HG03066 (cell line): Measurements from ENCODE around the gene ITGB4.

ENCODE experiments used
- ATAC-seq: cut with Tn5 transposase; IDR thresholded peaks from one replicate; pipeline ENCODE4 v1.9.1; 2021; ENCODE audit warnings: low read depth; ENCODE audit not compliant: unreplicated experiment

Gene ITGB4

GRCh38 chr17:75730065-75730464, 8.8 kb downstream of the ITGB4 start:
- ATAC-seq, result no peak

DNA sequence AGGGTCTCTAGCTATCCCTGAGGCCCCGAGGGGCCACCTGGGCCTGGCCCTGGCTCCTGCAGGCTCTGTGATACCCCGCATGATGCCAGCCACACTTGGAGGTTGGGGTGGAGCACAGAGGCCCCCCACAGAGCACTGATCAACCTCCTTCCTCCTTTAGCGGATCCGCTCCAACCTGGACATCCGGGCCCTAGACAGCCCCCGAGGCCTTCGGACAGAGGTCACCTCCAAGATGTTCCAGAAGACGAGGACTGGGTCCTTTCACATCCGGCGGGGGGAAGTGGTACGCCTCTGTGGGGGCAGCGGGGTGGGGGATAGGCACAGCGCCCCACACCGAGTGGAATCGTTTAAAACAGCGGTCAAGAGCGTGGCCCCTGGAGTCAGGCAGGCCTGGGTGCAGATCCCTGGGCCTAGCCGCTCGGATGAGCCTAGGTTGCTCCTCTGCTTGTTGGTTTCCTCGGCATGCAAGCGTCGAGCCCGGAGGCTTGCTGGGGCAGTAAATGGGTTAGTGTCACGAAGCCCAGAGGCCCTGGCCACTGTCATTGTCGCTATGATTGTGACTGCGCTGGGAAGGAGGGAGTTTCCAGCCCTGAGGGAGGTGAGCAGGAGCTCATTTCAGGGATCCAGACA, 9.9 kb downstream of the ITGB4 start:
- ATAC-seq, result no peak

DNA sequence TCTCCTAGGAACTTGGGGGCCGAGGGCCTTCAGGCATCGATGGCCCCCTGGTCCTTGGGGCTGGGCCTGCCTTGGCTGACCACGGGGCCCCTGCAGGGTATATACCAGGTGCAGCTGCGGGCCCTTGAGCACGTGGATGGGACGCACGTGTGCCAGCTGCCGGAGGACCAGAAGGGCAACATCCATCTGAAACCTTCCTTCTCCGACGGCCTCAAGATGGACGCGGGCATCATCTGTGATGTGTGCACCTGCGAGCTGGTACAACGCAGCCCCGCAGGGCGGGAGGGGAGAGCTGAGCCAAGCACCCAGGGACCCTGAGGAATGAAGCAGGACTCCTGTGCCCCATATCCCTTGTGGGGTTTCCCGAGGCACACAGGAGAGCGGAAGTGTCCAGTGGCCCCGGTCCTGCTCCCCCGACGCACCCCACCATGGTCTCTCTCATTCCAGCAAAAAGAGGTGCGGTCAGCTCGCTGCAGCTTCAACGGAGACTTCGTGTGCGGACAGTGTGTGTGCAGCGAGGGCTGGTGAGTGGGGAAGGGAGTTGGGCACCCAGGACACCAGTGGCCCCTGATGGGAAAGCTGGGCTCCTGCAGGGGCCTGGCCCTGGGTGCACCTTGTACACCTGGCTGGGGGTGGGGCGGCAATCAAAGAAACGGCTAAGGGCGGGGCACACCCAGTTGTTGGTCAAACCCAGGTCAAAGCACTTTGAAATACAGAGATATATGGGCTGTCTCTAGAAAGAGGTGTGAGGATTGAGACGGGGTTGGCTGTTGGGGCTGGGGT, 10.6 kb downstream of the ITGB4 start:
- ATAC-seq, result no peak

DNA sequence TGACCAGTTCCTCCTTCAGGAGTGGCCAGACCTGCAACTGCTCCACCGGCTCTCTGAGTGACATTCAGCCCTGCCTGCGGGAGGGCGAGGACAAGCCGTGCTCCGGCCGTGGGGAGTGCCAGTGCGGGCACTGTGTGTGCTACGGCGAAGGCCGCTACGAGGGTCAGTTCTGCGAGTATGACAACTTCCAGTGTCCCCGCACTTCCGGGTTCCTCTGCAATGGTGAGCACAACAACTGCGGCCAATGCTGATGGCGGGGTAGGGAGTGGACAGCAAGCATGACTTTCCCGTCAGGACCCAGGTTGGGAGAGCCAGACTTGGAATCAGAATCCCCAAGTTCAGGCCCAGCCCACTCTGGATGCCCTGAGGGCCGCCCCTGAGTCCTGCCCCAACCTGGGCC, 12.2 kb downstream of the ITGB4 start:
- ATAC-seq, result no peak

DNA sequence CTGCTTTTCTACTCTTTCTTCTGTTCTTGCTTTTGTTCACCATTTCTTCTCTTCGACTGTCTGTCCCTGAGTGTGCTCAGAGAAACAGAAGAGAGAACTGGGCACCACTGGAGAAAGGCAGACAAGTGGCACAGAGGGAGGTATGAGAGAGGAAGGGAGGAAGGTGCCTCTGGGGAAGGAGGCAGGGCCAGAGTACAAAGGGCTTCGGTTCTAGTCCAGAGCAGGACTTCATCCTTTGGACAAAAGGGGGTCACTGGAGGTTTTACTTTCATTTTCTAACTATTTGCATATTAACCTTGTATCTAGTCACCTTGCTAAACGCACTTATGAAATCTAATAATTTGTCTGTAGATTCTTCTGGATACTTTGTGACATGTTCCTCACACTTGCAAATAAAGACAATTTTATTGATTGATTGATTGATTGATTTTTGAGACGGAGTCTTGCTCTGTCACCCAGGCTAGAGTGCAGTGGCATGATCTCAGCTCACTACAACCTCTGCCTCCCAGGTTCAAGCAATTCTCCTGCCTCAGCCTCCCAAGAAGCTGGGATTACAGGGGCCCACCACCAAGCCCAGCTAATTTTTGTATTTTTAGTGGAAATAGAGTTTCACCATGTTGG, 13.5 kb downstream of the ITGB4 start:
- no peak for ATAC-seq

- no peak for ATAC-seq
These were observed 15.0 kb downstream of the ITGB4 start for GRCh38 chr17:75736173-75736835.

- ATAC-seq, result no peak
These were observed 16.1 kb downstream of the ITGB4 start for GRCh38 chr17:75737133-75737962.

GRCh38 chr17:75738218-75738802, 17.1 kb downstream of the ITGB4 start:
- ATAC-seq, result no peak

- ATAC-seq, result no peak
These were observed 17.9 kb downstream of the ITGB4 start for GRCh38 chr17:75739174-75739573.

- no peak for ATAC-seq
These were observed 18.5 kb downstream of the ITGB4 start for GRCh38 chr17:75739801-75740200.

GRCh38 chr17:75740215-75740614, 19.0 kb downstream of the ITGB4 start:
- ATAC-seq, result no peak

- no peak for ATAC-seq
These were observed 19.4 kb downstream of the ITGB4 start for GRCh38 chr17:75740631-75741077.

GRCh38 chr17:75742337-75742736, 21.1 kb downstream of the ITGB4 start:
- no peak for ATAC-seq

DNA sequence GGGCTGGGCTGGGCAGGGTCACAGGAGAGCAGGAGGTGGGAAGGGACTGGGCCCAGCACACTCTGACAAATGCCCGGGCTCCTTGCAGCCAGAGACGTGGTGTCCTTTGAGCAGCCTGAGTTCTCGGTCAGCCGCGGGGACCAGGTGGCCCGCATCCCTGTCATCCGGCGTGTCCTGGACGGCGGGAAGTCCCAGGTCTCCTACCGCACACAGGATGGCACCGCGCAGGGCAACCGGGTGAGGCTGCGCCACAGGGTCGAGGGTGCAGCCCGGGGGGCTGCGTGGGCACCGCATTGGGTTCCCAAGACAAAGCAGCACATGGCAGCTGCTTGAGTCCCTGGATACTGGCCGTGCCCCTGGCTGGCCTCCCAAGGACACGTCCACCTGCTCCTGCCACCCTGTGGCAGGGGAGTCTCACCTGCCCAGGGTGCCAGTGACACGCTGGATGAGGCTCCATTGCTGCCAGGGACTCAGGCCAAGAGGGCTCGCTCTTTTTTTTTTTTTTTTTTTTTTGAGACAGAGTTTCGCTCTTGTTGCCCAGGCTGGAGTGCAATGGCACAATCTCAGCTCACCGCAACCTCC, 22.5 kb downstream of the ITGB4 start:
- no peak for ATAC-seq

DNA sequence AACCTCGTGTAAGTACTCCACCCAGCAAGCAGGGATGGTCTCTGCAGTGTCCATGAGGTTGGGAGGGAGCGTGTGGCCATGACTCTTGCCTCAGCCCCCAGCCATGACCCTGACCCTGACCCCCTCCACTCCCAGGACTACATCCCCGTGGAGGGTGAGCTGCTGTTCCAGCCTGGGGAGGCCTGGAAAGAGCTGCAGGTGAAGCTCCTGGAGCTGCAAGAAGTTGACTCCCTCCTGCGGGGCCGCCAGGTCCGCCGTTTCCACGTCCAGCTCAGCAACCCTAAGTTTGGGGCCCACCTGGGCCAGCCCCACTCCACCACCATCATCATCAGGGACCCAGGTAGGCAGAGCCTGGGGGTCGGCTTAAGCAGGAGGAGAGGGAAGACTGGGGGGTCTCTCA, 27.4 kb downstream of the ITGB4 start:
- ATAC-seq, result no peak

DNA sequence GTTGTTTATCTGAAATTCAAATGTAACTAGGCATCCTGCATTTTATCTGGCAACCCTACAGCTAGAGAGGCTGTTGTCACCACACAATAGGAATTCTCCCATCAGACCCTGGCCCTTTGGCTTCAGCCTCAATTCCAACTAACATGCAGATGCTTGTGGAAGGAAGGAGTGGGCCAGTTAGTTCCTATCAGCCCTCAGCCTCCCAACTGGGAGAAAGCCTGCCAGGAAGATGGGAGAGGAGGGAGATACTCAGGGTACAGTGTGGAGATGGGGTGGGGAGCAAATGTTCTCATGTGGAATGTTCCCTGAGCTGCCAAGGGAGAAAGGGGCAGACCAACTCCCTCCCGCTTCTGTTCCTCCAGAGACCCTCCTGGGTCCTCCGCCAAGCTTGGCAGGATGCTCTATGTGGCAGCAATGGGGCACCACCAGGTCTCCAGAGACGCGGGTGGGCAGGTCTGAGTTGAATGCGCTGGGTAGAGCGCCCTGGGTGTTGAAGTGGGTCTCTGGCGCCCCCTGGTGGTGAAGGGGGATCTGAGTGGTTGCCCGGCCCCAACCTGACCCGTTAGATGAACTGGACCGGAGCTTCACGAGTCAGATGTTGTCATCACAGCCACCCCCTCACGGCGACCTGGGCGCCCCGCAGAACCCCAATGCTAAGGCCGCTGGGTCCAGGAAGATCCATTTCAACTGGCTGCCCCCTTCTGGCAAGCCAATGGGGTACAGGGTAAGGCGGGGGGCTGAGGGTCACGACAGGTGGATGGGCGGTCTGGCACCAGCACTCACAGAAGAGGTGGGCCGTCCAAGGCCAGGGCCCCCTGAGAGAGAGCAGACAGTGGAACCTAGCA, 28.5 kb downstream of the ITGB4 start:
- ATAC-seq, result no peak

DNA sequence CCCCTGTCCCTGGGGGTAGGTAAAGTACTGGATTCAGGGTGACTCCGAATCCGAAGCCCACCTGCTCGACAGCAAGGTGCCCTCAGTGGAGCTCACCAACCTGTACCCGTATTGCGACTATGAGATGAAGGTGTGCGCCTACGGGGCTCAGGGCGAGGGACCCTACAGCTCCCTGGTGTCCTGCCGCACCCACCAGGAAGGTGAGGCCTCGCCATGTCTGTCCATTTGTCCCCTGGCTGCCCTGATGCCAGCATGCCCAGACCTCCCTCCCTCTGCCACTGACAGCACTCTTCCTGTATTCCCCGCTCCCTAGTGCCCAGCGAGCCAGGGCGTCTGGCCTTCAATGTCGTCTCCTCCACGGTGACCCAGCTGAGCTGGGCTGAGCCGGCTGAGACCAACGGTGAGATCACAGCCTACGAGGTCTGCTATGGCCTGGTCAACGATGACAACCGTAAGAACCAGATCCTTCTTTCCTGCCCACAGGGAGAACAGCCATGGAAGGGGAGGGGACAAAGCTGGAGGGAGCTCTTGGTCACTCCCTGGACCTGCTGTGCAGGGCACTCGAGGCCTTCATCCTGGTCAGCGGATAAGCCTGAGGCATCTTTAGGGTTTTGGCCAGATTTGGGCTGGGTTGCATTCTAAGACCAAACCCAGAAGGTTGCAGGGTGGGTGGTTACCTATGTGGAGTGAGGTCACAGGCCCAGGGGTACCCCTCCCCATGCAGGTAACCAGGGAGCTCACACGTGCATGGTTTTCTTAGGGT, 29.6 kb downstream of the ITGB4 start:
- ATAC-seq, result no peak
